DND-41 (cell line): ENCODE measurements around the gene CPPED1.

ENCODE experiments used
- ATAC-seq: fragments of 200-7000 bp; cut with Tn5 transposase; 3 replicates; pipeline ENCODE4 v1.9.1; 2021; ENCODE audit warnings: low read depth; ENCODE audit not compliant: insufficient read depth
- DNase-seq: peaks from one replicate; pipeline ENCODE4 v3.0.0-alpha.2; 2020
- H2AFZ ChIP-seq: 2 replicates; pipeline ENCODE4 v1.6.0; 2012; ENCODE audit warnings: low read depth, low read length
- H3K27ac ChIP-seq: 2 replicates; pipeline ENCODE4 v1.5.1; 2012; ENCODE audit warnings: low read length, inconsistent platforms
- H3K27me3 ChIP-seq: fragments of 200-600 bp; sonication (generic); 2 replicates; pipeline ENCODE4 v1.6.0; 2012; ENCODE audit warnings: low read length, mild to moderate bottlenecking, inconsistent platforms; ENCODE audit not compliant: insufficient read depth, poor library complexity
- H3K36me3 ChIP-seq: 2 replicates; pipeline ENCODE4 v1.5.1; 2012; ENCODE audit warnings: low read length, inconsistent platforms; ENCODE audit not compliant: insufficient read depth
- H3K4me1 ChIP-seq: 2 replicates; pipeline ENCODE4 v1.5.1; 2012; ENCODE audit warnings: mild to moderate bottlenecking, low read length; ENCODE audit not compliant: insufficient read depth
- H3K4me2 ChIP-seq: 2 replicates; pipeline ENCODE4 v1.6.0; 2012; ENCODE audit warnings: mild to moderate bottlenecking, moderate library complexity, low read length, inconsistent platforms; ENCODE audit not compliant: insufficient read depth
- H3K4me3 ChIP-seq, 2 experiments: fragments of 200-600 bp in 1 of 2; shearing (Covaris generic) in 1 of 2; 2 replicates each; pipeline ENCODE4 v1.5.1; 2012 to 2016; ENCODE audit warnings: inconsistent platforms in 2 of 2, low read length in 2 of 2, mild to moderate bottlenecking in 2 of 2, low read depth in 1 of 2, moderate library complexity in 1 of 2
- H3K79me2 ChIP-seq: 2 replicates; pipeline ENCODE4 v1.6.0; 2012; ENCODE audit warnings: low read length, inconsistent platforms; ENCODE audit not compliant: insufficient read depth
- H3K9ac ChIP-seq: 2 replicates; pipeline ENCODE4 v1.6.0; 2012; ENCODE audit warnings: low read depth, mild to moderate bottlenecking, inconsistent platforms, low read length, moderate library complexity
- H3K9me3 ChIP-seq: 2 replicates; pipeline ENCODE4 v1.5.1; 2012; ENCODE audit warnings: low read length, moderate library complexity, mild to moderate bottlenecking, inconsistent platforms; ENCODE audit not compliant: insufficient read depth, severe bottlenecking
- H4K20me1 ChIP-seq: 2 replicates; pipeline ENCODE4 v1.6.0; 2012; ENCODE audit warnings: low read length; ENCODE audit not compliant: insufficient read depth
- CTCF ChIP-seq: IDR thresholded peaks from 2 replicates; pipeline ENCODE4 v1.5.1; 2012; ENCODE audit warnings: borderline replicate concordance, low read length, moderate library complexity, mild to moderate bottlenecking; ENCODE audit not compliant: poor library complexity, severe bottlenecking; ENCODE audit errors: extremely low read depth
- EZH2 ChIP-seq: IDR thresholded peaks from 3 replicates; pipeline ENCODE4 v1.6.1; 2012; ENCODE audit warnings: borderline replicate concordance, low read depth, mild to moderate bottlenecking, moderate library complexity, low read length, inconsistent platforms; ENCODE audit not compliant: severe bottlenecking

The CPPED1 gene

GRCh38 chr16:12688951-12689850 is 114.5 kb downstream of the CPPED1 start:
- no peaks in the 10 kb centered on the region for H3K9me3 ChIP-seq
- peaks cover 25% of the 10 kb centered on the region for H3K4me1 ChIP-seq
- no peaks in the 10 kb centered on the region for H3K36me3 ChIP-seq
- H3K4me3 ChIP-seq, result no peak overlapping the region
- H2AFZ ChIP-seq, result no peak overlapping the region
- peaks cover 3% of the 10 kb centered on the region; the same call in 1 of the 2 replicates for H4K20me1 ChIP-seq
- H3K27me3 ChIP-seq, result no peaks in the 10 kb centered on the region
- H3K27ac ChIP-seq, result peak overlapping the region; percentile 64
- no peak for TF ChIP-seq CTCF
- ATAC-seq (peak; percentile 97), DNase-seq (peak; percentile 93)
- H3K79me2 ChIP-seq, result no peaks in the 10 kb centered on the region
- no peak overlapping the region for H3K9ac ChIP-seq
- H3K4me2 ChIP-seq, result no peak overlapping the region

- no peak overlapping the region for H2AFZ ChIP-seq
- no peaks in the 10 kb centered on the region for H3K9me3 ChIP-seq
- no peak for TF ChIP-seq EZH2
- no peak for TF ChIP-seq CTCF
- DNase-seq (no peak), ATAC-seq (no peak)
- H3K36me3 ChIP-seq, result no peaks in the 10 kb centered on the region
- no peaks in the 10 kb centered on the region for H3K79me2 ChIP-seq
- H3K4me3 ChIP-seq, result no peak overlapping the region
- no peak overlapping the region for H3K9ac ChIP-seq
- H4K20me1 ChIP-seq, result peaks cover 2% of the 10 kb centered on the region; the same call in 1 of the 2 replicates
- H3K27ac ChIP-seq, result no peak overlapping the region
- peaks cover 20% of the 10 kb centered on the region for H3K4me1 ChIP-seq
- no peak overlapping the region for H3K4me2 ChIP-seq
- no peaks in the 10 kb centered on the region for H3K27me3 ChIP-seq
Measured at GRCh38 chr16:12685806-12686205, 117.9 kb downstream of the CPPED1 start.

- Histone ChIP-seq H4K20me1 (no peaks in the 10 kb centered on the region), H3K4me2 (no peak overlapping the region), H3K9me3 (no peaks in the 10 kb centered on the region), H3K27me3 (no peaks in the 10 kb centered on the region), H3K79me2 (no peaks in the 10 kb centered on the region), H3K4me3 (no peak overlapping the region), H3K27ac (no peak overlapping the region), H3K9ac (no peak overlapping the region), H2AFZ (no peak overlapping the region), H3K4me1 (peaks cover 2% of the 10 kb centered on the region), H3K36me3 (no peaks in the 10 kb centered on the region)
- TF ChIP-seq CTCF (no peak), EZH2 (no peak)
- ATAC-seq, result no peak
- no peak for DNase-seq
Measured at GRCh38 chr16:12682432-12683165, 121.1 kb downstream of the CPPED1 start.
